ENCODE measurements around the gene TRAF4.
"Not testable (repeated sequence)": the region's sequence is repeated elsewhere in the genome, so short reads cannot be mapped to it uniquely, and the experiment has no call there.

Gene TRAF4

GRCh38 chr17:28783161-28783560, 39.4 kb downstream of the TRAF4 start:
- DNase-seq (ENCODE audit: low read depth, low spot score) = no peak

- DNase-seq (ENCODE audit: low read depth, low spot score) = no peak
Observed at GRCh38 chr17:28788100-28788499, 44.3 kb downstream of the TRAF4 start.

GRCh38 chr17:28792877-28793661, 49.3 kb downstream of the TRAF4 start:
- no peak for DNase-seq (ENCODE audit: low read depth, low spot score)

DNA sequence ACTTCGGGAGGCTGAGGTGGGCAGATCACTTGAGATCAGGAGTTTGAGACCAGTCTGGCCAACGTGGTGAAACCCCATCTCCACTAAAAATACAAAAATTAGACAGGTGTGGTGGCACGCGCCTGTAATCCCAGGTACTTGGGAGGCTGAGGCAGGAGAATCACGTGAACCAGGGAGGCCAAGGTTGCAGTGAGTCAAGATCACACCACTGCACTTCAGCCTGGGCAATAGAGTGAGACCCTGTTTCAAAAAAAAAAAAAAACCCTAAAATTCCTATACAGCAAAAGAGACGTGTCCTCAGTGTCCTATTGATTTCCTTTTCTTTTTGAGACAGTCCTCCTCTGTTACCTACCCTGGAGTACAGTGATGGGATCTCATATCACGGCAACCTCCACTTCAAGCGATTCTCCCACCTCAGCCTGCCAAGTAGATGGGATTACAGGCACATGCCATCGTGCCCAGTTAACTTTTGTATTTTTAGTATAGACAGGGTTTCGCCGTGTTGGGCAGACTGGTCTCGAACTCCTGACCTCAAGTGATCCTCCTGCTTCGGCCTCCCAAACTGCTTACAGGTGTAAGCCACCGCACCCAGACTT, 51.1 kb downstream of the TRAF4 start:
- DNase-seq (ENCODE audit: low read depth, low spot score) = not testable (repeated sequence)

- DNase-seq (ENCODE audit: low read depth, low spot score) = no peak
Observed at GRCh38 chr17:28796062-28796461, 52.3 kb downstream of the TRAF4 start.
